HepG2 (cell line): ENCODE results near the gene B4GALT5.
A peak's percentile ranks its signal among the peaks of the same experiment; 100 is the strongest.

Experiments used
- BHLHE40 ChIP-seq: IDR thresholded peaks from 2 replicates; pipeline ENCODE4 v1.6.1; 2011; ENCODE audit warnings: low read length, improper control_type of control experiment
- CTCF ChIP-seq: sonication (generic); formaldehyde crosslinking; IDR thresholded peaks from 2 replicates; pipeline ENCODE4 v1.5.0; 2020; ENCODE audit warnings: mild to moderate bottlenecking, missing genetic modification reagents, moderate library complexity
- GABPB1 ChIP-seq: IDR thresholded peaks from 2 replicates; pipeline ENCODE4 v1.6.1; 2016; ENCODE audit warnings: mild to moderate bottlenecking, missing genetic modification reagents, moderate library complexity, missing compliant biosample characterization
- ZNF558 ChIP-seq: sonication (generic); formaldehyde crosslinking; IDR thresholded peaks from 2 replicates; pipeline ENCODE4 v1.9.0; 2022; ENCODE audit warnings: mild to moderate bottlenecking, missing genetic modification reagents, borderline replicate concordance
- TF ChIP-seq, protein P1 (sequence below): sonication (generic); formaldehyde crosslinking; IDR thresholded peaks from 2 replicates; pipeline ENCODE4 v1.5.1; 2020; ENCODE audit warnings: missing genetic modification reagents, mild to moderate bottlenecking, borderline replicate concordance

DNA sequence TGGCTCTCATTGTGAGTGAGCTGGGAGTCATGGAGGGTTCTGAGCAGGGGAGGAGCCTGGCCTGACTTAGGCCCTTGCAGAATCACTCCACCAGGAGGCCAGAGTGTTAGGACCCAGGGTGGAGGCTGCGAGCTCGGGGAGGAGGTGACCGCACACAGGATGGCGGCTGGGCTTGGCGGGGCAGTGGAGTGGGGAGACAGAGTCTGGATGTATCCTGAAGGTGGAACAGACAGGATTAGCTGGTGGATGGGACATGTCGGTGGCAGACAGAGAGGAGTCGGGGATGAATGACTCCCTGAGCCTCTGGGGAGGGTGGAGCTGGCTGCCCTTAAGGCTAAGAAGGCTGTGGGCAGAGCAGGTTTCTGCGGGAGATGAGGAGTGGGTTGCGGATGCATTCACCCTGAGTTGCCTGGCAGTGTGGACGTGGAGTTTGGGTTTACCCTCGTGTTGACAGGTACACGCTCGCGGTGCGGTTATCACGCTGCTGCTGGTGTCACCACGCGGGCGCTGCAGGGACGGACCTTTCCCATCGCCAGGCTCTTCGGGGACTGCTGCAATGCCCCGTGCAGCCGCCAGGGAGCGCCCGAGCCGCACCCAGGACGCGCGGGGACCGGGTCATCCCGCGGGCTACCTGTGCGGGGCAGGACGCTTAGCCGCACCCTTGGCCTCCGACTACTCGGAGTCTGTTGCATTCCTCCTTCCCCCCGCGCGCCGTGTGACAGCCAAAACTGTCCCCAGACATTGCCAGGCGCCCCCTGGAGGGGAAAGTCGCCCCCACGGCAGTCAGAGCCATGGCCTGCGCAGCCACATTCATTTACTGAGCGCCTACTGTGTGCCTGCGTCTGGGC, 102.8 kb downstream of the B4GALT5 start:
- TF ChIP-seq GABPB1 (CRISPR knock-in tag) = peak; percentile 84
- peak; percentile 96 for TF ChIP-seq ZNF558 (CRISPR knock-in tag)
- TF ChIP-seq CTCF = peak; percentile 100
- TF ChIP-seq BHLHE40 = peak; percentile 58
- TF ChIP-seq, protein P1, sequence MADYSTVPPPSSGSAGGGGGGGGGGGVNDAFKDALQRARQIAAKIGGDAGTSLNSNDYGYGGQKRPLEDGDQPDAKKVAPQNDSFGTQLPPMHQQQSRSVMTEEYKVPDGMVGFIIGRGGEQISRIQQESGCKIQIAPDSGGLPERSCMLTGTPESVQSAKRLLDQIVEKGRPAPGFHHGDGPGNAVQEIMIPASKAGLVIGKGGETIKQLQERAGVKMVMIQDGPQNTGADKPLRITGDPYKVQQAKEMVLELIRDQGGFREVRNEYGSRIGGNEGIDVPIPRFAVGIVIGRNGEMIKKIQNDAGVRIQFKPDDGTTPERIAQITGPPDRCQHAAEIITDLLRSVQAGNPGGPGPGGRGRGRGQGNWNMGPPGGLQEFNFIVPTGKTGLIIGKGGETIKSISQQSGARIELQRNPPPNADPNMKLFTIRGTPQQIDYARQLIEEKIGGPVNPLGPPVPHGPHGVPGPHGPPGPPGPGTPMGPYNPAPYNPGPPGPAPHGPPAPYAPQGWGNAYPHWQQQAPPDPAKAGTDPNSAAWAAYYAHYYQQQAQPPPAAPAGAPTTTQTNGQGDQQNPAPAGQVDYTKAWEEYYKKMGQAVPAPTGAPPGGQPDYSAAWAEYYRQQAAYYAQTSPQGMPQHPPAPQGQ (CRISPR knock-in tag) = no peak; the same call in 1 of the 2 replicates
